Adipose tissue (tissue), 3 donors: ENCODE measurements around the gene UPF1. TPM values are rescaled to one million over a fixed set of nuclear protein-coding genes. Genes with fewer than 3 reads are reported as not detected.
"Not testable (repeated sequence)": the region's sequence is repeated elsewhere in the genome, so short reads cannot be mapped to it uniquely, and the experiment has no call there.

ENCODE experiments used
- H3K27ac ChIP-seq: one replicate; pipeline ENCODE4 v1.5.1; 2013; ENCODE audit warnings: low read depth, low read length
- whole genome bisulfite sequencing, 3 donors: extraction: QIAGEN DNeasy Blood & Tissue Kit; methylation state at CpG; one replicate each; pipeline ENCODE4 v1.1.7; 2013; 5-methylcytosine and 5-hydroxymethylcytosine counted together
- polyA plus RNA-seq, 3 donors: library from polyadenylated mRNA; stranded (reverse); fragments of 200-250 nt; gene quantifications; one replicate each; pipeline ENCODE4 v1.2.3, GENCODE V29; 2013
- donor health status: healthy with polysubstance abuse.
- donor health status: Bipolar disorder and iron deficiency.
- donor health status: healthy.

The UPF1 gene
- polyA plus RNA-seq, 3 donors: 28.5 to 45.5 (median 35.2) TPM

DNA sequence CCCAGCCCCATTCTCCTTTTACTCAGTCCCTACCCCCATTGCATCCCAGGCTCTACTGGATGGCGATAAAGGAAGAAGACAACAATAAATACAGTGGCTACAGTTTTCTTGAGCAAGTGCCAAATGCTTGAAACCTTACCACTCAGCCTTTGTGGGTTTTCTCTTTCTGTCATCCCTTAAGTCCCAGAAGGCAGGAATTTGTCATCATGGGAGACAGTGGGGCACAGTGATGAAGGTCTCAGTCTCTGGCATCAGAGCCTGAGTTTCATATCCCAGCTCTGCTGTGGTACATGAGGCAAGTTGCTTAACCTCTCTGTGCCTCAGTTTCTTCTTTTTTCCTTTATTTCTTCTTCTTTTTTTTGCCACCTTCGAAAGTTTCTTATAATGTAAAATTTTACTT is 35.5 kb upstream of the UPF1 start:
- 74 to 79% (median 77%) methylated on average over 2 of the region's 2 CpGs for whole genome bisulfite sequencing, 3 donors

DNA sequence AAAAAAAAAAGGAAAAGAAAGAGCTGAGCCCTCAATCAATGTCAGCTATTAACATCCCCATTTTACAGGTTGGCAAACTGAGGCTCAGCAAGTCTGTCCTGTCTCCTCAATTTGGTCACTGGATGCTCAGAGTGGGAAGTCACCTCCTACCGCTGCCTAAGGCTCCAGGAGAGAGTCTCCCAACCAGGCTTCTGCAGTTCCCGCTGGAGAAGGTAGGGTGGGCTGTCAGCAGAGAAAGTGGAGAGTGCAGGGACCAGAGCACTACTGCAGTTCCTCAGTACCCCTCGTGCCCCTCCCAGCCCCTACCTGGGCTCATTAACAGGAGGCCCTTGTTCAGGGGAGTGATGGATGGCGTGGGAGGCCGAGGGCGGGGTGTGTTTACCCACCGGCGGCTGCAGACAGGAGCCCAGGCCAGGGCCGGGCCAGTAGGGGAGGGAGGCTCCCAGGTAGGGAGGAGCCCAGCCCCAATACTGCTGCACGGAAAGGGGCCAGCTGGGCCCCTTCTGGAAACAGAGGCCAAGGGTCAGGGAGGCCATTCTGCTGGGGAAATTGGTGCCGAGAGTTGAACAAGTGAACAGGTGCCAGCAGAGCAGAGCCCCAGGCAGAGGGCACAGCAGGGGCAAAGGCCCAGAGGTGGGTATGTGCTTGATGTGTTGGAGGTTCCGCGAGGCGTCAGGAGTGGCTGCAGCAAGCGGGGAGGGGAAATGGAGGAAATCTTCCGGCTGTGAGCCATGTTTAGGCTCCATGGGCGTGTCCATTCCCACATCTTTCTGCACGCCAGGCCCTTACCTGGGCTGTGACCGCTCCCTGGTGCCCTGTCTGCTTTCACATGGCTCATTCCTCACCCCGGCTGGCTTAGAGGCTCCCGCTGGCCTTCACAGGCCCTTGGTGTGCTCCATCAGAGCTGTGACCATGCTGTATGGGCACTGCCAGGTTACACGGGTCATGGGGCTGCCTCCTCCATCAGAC is 33.1 kb upstream of the UPF1 start:
- WGBS, 3 donors: 38 to 51% (median 48%) methylated on average over 21 to 22 of the region's 22 CpGs
- no peak overlapping the region for H3K27ac ChIP-seq

More for the DNA sequence above, 35.5 kb upstream of the UPF1 start:
- H3K27ac ChIP-seq: no peak overlapping the region

DNA sequence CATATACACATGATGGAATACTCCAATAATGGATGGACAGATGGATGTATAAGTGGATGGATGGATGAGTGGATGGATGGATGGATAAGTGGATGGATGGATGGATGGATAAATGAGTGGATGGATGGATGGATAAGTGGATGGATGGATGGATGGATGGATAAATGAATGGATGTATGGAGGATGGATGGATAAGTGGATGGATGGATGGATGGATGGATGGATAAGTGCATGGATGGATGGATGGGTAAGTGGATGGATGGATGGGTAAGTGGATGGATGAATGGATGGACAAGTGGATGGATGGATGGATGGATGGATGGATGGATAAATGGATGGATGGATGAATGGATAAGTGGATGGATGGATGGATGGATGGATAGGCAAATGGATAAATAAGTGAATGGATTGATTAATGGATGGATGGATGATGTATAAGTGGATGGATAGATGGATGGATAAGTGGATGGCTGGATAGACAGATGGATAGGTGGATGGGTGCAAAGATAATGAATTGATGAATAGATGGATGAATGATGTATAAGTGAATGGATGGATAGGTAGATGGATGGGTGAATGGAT is 32.3 kb upstream of the UPF1 start:
- no peak overlapping the region for H3K27ac ChIP-seq

DNA sequence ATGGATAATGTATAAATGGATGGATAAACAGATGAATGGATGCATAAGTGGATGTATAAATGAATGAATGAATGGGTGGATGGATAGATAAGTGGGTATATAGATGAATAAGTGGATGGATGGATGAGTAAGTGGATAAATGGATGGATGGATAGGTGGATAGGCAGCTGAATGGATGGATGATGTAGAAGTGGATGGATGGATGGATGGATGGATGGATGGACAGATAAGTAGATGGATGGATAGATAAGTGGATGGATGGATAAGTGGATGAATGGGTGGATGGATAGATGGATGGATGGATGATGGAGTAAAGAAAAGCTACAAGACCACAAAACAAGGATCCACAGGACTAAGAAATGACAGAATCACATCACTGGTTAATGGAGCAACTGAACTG is 31.7 kb upstream of the UPF1 start:
- no peak overlapping the region for H3K27ac ChIP-seq

DNA sequence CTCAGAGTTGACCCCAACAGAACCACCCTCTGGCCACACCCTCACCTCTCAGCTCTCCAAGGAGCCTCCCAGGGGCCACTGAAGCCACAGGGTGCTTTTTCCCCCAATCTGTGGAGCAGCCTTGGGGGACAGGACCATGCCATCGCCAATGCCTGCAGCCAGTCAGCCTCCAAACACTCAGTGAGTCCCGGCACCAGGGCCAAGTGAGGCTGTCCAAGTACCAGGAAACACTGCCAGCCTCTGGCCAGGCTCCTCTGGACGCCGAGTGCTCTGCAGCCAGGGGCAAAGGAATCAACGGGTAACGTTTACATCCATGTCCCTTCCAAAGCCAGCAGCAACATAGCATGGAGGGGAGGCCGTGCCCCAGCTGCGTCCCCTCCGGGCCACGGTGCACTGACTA is 31.1 kb upstream of the UPF1 start:
- 76 to 81% (median 78%) methylated on average over 9 to 10 of the region's 10 CpGs for WGBS, 3 donors
- no peak overlapping the region for H3K27ac ChIP-seq

DNA sequence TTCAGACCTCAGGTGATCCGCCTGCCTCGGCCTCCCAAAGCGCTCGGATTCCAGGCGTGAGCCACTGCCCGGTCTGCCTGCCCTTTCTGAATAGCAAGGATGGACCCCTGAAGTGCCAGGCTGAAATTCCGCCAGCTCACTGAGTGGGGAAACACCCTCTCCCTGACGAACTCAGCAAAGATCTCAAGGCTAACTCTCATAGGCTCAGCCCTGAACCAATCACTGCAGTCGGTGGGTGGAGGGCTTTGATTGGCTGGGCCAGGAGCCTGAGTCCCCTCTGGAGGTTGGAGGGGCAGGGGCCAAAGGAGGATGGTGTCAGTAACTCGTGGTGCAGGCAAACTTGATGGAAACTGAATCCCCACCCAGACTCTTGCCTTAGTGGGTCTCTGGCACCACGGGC is 29.4 kb upstream of the UPF1 start:
- WGBS, 3 donors: 73 to 78% (median 73%) methylated on average over 11 of the region's 11 CpGs
- no peak overlapping the region for H3K27ac ChIP-seq

DNA sequence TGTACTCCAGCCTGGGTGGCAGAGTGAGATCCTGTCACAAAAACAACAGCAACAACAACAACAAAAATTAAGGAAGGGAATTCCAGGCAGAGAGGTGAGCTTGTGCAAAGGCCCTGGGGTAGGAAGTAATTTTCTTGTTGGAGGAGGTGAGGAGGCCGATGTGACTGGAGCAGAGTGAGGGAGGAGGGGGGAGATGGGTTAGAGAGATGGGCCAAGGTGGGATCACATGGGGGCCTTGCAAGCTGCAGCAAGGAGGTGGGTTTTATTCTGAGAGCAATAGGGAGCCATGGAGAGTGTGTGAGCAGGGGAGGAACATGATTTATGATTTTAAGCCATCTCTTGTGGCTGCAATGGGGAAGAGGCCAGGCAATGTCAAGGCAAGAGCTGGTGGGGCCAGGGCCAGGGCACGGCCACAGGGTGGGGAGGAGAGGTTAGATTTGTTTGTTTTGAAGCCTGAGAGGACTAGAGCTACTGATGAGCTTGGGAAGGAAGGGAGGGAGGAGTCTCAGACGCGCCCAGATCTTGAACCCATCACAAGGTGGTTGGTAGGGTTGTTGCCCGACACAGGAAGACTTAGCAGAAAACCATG is 28.1 kb upstream of the UPF1 start:
- 86 to 92% (median 89%) methylated on average over 5 of the region's 5 CpGs for WGBS, 3 donors
- no peak overlapping the region for H3K27ac ChIP-seq

DNA sequence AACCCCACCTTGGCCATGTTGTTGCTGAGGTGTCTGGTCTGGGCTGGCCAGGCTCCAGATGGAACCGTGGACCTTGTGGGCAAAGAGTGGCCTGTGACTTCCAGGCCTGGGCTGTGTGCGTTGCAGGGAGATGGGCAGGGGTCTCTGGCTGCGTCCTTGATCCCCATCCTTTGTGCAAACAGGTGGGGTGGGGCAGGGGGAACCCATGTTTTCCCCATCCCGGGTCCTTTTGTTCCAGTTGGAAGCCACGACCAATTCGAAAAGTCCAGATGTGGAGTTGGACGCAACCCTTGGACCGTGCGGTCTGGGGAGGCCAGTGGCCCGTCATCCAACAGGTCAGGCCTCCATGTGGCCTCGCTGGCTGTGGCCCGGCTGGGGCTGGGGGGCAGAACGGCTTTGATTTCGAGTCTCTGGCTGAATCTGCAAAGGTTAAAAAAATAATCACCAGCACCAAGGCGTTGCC is 27.6 kb upstream of the UPF1 start:
- 88 to 96% (median 95%) methylated on average over 15 of the region's 15 CpGs for WGBS, 3 donors
- H3K27ac ChIP-seq: no peak overlapping the region

DNA sequence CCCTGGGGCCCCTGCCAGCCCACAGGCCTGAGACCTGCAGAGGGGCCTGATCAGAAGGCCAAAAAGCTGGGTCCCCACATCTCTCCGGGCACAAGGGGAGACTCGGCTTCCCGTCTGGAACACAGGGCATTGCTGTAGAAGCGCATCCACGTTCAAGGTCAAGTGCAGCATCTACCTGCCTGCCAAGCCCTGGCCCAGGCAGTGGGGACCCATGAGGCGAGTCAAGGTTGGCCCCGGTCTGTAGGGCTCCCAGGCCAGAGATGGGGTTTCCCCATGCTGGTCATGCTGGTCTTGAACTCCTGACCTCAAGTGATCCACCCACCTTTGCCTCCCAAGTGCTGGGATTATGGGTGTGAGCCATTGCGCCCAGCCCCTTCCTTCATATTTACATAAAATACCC is 27.1 kb upstream of the UPF1 start:
- H3K27ac ChIP-seq: no peak overlapping the region
- 87 to 94% (median 92%) methylated on average over 8 of the region's 8 CpGs for WGBS, 3 donors

DNA sequence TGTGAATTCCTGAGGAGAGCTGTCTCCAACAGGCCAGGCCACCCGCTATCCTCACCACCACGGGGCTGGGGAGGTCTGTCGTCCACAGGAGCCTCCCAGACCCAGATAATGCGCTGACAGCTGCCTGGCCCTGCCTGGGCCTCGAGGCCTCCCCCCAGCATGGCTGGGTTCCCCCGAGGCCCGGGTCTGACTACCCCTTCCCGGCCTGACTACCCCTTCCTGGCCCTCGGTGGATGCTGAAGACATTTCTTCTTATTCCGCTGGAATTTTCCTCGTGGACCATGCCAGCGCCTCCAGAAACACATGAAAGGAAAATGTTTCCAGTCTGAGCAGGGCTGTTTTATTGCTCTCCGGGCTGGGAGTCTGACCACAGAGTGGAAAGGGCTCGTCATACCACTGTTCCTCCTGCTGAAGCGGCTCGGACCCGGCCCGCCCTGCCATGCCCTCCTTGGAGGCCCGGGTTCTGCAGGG is 23.9 kb upstream of the UPF1 start:
- WGBS, 3 donors: 66 to 83% (median 74%) methylated on average over 19 of the region's 19 CpGs
- no peak overlapping the region for H3K27ac ChIP-seq

DNA sequence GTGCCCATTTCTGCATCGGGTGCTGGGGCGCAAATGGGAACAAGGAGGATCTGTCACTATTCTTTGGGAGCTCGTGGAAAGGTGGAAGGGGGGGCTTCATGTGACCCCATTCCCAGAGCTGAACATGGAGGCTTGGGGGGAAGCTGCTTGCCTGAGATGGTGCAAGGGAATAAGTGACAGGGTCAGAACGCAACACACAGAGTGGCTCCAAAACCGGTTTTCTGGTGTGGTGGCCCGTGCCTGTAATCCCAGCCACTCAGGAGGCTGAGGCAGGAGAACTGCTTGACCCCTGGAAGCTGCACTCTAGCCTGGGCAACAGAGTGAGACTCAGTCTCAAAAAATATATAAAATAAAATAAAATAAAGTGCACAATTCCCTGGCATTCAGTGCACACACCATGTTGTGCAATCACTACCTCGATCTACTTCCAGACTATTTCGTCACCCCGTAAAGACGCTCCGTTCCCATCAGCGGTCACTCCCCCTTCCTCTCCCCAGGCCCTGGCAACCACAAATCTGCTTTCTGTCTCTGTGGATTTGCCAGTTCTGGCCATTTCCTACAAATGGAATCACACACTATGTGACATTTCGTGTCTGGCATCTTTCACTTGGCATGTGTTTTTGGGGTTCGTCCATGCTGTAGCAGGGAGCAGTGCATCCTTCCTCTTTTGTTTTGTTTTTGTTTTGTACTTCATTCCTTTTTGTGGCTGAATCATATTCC is 22.4 kb upstream of the UPF1 start:
- WGBS, 3 donors: 33 to 56% (median 35%) methylated on average over 14 of the region's 14 CpGs
- H3K27ac ChIP-seq: no peak overlapping the region

DNA sequence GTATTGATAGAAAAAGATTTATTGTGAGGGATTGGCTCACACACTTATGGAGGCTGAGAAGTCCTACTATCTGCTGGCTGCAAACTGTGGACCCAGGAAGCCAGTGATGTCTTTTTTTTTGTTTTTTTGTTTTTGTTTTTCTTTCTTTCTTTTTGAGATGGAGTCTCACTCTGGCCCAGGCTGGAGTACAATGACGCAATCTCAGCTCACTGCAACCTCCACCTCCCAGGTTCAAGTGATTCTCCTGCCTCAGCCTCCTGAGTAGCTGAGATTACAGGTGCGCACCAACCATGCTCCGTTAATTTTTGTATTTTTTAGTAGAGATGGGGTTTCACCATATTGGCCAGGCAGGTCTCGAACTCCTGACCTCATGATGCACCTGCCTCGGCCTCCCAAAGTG is 20.1 kb upstream of the UPF1 start:
- WGBS, 3 donors: 91 to 95% (median 94%) methylated on average over 5 of the region's 5 CpGs
- H3K27ac ChIP-seq: not testable (repeated sequence)

DNA sequence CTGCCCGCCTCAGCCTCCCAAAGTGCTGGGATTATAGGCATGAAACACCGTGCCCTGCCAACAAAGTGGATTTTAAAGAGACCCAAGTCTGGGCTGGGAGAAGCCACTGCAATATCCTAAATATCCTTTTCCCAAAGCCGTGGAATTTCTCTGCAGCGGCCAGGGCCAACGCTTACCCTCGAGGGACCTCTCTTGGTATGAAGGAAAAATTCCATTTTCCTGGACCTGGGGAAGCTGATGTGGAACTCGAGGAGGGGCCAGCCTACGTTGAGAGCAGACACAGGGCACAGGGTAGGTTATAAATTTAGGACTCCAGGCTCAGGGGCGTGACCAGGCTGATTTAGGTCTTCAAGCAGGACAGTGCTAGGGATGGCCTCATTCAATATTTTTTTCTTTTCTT is 17.7 kb upstream of the UPF1 start:
- 43 to 45% (median 45%) methylated on average over 9 of the region's 9 CpGs for WGBS, 3 donors
- H3K27ac ChIP-seq: no peak overlapping the region

DNA sequence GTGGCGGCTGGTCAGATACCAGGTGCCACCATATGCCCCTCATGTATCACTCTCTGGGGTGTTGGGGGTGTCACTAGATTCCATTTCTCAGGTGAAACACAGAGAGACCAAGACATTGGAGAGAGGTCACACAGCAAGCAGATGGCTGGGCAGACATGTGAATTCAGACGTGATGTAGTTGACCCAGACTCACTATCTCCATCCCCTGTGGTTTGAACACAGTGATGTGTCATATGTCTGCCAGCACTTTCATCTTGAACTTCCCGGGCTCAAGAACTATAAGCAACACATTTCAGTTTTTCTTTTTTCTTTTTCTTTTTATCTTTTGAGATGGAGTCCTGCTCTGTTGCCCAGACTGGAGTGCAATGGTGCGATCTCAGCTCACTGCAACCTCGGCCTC is 16.1 kb upstream of the UPF1 start:
- no peak overlapping the region for H3K27ac ChIP-seq
- WGBS, 3 donors: 87 to 93% (median 88%) methylated on average over 5 of the region's 5 CpGs

DNA sequence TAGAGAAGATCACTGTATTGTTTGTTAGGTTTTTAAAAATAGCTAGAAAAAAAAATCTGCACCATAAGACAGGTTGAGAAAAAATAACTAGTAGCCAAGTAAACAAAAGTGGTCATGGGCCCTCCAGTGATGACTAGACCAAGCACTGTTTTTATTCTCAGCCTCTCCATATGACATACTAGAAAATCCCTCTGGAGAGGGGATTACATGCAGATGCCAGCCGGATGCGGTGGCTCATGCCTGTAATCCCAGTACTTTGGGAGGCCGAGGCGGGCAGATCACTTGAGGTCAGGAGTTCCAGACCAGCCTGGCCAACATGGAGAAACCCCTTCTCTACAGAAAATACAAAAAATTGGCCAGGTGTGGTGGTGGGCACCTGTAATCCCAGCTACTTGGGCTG is 15.1 kb upstream of the UPF1 start:
- 94 to 96% (median 95%) methylated on average over 4 of the region's 4 CpGs for WGBS, 3 donors
- H3K27ac ChIP-seq: not testable (repeated sequence)

DNA sequence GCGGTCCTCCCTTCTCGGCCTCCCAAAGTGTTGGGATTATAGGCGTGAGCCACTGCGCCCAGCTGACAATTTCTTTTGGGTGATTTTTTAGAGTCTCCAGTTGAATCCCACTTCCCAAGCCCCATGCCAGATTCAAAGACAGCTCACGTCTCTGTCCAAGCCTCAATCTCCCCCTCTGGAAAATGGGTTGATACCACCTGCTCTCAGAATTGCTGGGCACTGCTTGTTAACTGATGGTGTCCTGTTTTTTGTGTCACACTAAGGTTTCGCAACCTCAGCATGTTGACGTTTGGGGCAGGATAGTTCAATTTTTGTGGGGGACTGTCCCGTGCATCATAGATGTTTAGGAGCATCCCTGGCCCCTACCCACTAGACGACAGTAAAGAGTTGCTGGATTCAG is 14.2 kb upstream of the UPF1 start:
- no peak overlapping the region for H3K27ac ChIP-seq
- WGBS, 3 donors: 80 to 82% (median 81%) methylated on average over 9 of the region's 9 CpGs

DNA sequence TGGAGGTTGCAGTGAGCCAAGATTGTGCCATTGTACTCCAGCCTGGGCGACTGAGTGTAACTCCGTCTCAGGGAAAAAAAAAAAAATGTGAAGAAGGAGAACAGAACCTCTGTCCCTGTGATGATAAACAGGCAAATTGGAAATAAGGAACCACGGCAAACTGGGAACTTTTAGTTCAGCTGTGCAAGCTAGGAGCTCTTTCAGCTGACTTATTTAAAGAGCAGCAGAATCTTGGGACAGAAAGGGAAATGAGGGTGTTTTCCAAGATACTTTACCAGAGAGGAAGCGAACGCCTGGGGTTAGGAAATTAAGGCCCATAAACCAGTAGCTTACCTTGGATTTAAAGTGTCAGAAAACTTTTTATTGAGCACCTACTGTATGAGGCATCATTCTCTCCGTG is 3.0 kb upstream of the UPF1 start:
- no peak overlapping the region for H3K27ac ChIP-seq
- WGBS, 3 donors: 36 to 64% (median 43%) methylated on average over 6 of the region's 6 CpGs

DNA sequence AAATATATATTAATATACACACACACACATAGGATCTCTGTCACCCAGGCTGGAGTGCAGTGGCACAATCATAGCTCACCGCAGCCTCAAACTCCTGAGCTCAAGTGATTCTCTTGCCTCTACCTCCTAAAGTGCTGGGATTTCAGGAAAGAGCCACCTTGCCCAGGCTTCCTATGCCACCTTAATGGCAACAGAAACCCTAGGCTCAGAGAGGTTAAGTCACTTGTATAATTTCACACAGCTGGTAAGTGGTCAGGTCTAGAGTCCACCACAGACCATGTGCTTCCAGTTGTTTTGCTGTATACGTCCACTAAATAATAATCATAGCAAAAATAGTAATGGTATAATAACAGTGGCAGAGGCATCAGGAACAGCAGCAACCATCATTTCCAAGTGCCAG is 1.3 kb upstream of the UPF1 start:
- WGBS, 3 donors: 82 to 86% (median 85%) methylated on average over 2 of the region's 2 CpGs
- H3K27ac ChIP-seq: no peak overlapping the region
